Measurements from ENCODE around the gene CD33. TPM values are rescaled to one million over a fixed set of nuclear protein-coding genes. Genes with fewer than 3 reads are reported as not detected.

The CD33 gene
- polyA plus RNA-seq, 1 donor from 2014 or later: not detected

- H3K9me3 ChIP-seq (ENCODE audit: low read length): no peaks in the 10 kb centered on the region
- TF ChIP-seq SMC3 (conservative IDR thresholded peaks at IDR 0.05; ENCODE audit: poor library complexity) (no peak), TAF1 (IDR thresholded peaks at IDR 0.05; ENCODE audit: low read depth) (no peak), EZH2 (IDR thresholded peaks at IDR 0.05; ENCODE audit: borderline replicate concordance, insufficient read depth, low read length, poor library complexity, severe bottlenecking) (no peak), EP300 (conservative IDR thresholded peaks at IDR 0.05; ENCODE audit: poor library complexity, severe bottlenecking) (no peak), POLR2AphosphoS5 (IDR thresholded peaks at IDR 0.05) (no peak), MXI1 (conservative IDR thresholded peaks at IDR 0.05; ENCODE audit: poor library complexity, severe bottlenecking) (no peak)
- TF ChIP-seq, protein P1, sequence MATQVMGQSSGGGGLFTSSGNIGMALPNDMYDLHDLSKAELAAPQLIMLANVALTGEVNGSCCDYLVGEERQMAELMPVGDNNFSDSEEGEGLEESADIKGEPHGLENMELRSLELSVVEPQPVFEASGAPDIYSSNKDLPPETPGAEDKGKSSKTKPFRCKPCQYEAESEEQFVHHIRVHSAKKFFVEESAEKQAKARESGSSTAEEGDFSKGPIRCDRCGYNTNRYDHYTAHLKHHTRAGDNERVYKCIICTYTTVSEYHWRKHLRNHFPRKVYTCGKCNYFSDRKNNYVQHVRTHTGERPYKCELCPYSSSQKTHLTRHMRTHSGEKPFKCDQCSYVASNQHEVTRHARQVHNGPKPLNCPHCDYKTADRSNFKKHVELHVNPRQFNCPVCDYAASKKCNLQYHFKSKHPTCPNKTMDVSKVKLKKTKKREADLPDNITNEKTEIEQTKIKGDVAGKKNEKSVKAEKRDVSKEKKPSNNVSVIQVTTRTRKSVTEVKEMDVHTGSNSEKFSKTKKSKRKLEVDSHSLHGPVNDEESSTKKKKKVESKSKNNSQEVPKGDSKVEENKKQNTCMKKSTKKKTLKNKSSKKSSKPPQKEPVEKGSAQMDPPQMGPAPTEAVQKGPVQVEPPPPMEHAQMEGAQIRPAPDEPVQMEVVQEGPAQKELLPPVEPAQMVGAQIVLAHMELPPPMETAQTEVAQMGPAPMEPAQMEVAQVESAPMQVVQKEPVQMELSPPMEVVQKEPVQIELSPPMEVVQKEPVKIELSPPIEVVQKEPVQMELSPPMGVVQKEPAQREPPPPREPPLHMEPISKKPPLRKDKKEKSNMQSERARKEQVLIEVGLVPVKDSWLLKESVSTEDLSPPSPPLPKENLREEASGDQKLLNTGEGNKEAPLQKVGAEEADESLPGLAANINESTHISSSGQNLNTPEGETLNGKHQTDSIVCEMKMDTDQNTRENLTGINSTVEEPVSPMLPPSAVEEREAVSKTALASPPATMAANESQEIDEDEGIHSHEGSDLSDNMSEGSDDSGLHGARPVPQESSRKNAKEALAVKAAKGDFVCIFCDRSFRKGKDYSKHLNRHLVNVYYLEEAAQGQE (IDR thresholded peaks at IDR 0.05; ENCODE audit: borderline replicate concordance): no peak
- H3K36me3 ChIP-seq (ENCODE audit: insufficient read depth, low read length): no peaks in the 10 kb centered on the region
- H3K9ac ChIP-seq (ENCODE audit: low read length): no peak overlapping the region
- H3K27ac ChIP-seq (ENCODE audit: low read length): no peak overlapping the region
- no peaks in the 10 kb centered on the region for H3K79me2 ChIP-seq (replicated peaks; ENCODE audit: insufficient read depth, low read length)
- no peaks in the 10 kb centered on the region for H3K9me2 ChIP-seq (ENCODE audit: insufficient read depth, low read length)
- H3F3A ChIP-seq (ENCODE audit: insufficient read depth, low read length, poor library complexity, severe bottlenecking): no peaks in the 10 kb centered on the region
- H3K4me3 ChIP-seq (ENCODE audit: low read length): no peak overlapping the region
- no peak overlapping the region for H3K4me2 ChIP-seq (ENCODE audit: low read length)
- H4K20me1 ChIP-seq (ENCODE audit: insufficient read depth): no peaks in the 10 kb centered on the region
- no peaks in the 10 kb centered on the region for H3K27me3 ChIP-seq (ENCODE audit: insufficient read depth, low read depth, low read length)
- no peak overlapping the region for H2AFZ ChIP-seq (ENCODE audit: low read depth, low read length)
Observed at GRCh38 chr19:51195616-51196015, 29.3 kb upstream of the CD33 start.

DNA sequence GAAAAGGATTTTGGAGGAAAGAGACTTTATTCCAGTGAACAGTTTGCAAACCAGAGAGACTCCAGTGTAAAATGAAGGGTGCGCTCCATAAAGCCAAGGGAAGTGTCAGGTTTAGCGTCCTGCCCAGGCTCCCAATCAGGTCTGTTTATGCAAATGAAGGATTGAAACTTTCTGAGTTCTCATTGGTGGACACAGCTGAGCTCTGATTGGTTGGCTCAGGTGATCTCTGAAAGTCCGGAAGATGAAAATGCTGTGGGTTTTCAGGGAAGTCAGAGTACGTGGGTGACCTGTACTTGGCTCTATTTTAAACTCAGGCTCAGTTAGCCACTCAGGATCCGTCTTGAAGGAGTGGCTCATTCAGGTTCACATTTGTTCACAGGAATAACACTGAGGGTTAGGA lies 28.7 kb upstream of the CD33 start:
- Histone ChIP-seq H3K36me3 (ENCODE audit: insufficient read depth, low read length) (no peaks in the 10 kb centered on the region), H3K4me3 (ENCODE audit: low read length) (no peak overlapping the region), H3K79me2 (replicated peaks; ENCODE audit: insufficient read depth, low read length) (no peaks in the 10 kb centered on the region), H2AFZ (ENCODE audit: low read depth, low read length) (no peak overlapping the region), H3K27ac (ENCODE audit: low read length) (no peak overlapping the region), H3K9me2 (ENCODE audit: insufficient read depth, low read length) (no peaks in the 10 kb centered on the region), H3K9ac (ENCODE audit: low read length) (no peak overlapping the region), H3K27me3 (ENCODE audit: insufficient read depth, low read depth, low read length) (no peaks in the 10 kb centered on the region), H3K9me3 (ENCODE audit: low read length) (no peaks in the 10 kb centered on the region), H4K20me1 (ENCODE audit: insufficient read depth) (no peaks in the 10 kb centered on the region), H3F3A (ENCODE audit: insufficient read depth, low read length, poor library complexity, severe bottlenecking) (no peaks in the 10 kb centered on the region), H3K4me2 (ENCODE audit: low read length) (no peak overlapping the region)
- TF ChIP-seq SMC3 (conservative IDR thresholded peaks at IDR 0.05; ENCODE audit: poor library complexity): no peak
- TF ChIP-seq RAD21 (conservative IDR thresholded peaks at IDR 0.05): no peak
- no peak for TF ChIP-seq TAF1 (IDR thresholded peaks at IDR 0.05; ENCODE audit: low read depth)
- no peak for TF ChIP-seq POLR2AphosphoS5 (IDR thresholded peaks at IDR 0.05)
- no peak for TF ChIP-seq EZH2 (IDR thresholded peaks at IDR 0.05; ENCODE audit: borderline replicate concordance, insufficient read depth, low read length, poor library complexity, severe bottlenecking)
- TF ChIP-seq, protein P2, sequence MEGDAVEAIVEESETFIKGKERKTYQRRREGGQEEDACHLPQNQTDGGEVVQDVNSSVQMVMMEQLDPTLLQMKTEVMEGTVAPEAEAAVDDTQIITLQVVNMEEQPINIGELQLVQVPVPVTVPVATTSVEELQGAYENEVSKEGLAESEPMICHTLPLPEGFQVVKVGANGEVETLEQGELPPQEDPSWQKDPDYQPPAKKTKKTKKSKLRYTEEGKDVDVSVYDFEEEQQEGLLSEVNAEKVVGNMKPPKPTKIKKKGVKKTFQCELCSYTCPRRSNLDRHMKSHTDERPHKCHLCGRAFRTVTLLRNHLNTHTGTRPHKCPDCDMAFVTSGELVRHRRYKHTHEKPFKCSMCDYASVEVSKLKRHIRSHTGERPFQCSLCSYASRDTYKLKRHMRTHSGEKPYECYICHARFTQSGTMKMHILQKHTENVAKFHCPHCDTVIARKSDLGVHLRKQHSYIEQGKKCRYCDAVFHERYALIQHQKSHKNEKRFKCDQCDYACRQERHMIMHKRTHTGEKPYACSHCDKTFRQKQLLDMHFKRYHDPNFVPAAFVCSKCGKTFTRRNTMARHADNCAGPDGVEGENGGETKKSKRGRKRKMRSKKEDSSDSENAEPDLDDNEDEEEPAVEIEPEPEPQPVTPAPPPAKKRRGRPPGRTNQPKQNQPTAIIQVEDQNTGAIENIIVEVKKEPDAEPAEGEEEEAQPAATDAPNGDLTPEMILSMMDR (IDR thresholded peaks at IDR 0.05; ENCODE audit: poor library complexity, severe bottlenecking): no peak
- TF ChIP-seq EP300 (conservative IDR thresholded peaks at IDR 0.05; ENCODE audit: poor library complexity, severe bottlenecking): no peak
- no peak for TF ChIP-seq MXI1 (conservative IDR thresholded peaks at IDR 0.05; ENCODE audit: poor library complexity, severe bottlenecking)
- TF ChIP-seq, protein P1 (IDR thresholded peaks at IDR 0.05; ENCODE audit: borderline replicate concordance): no peak
